ENCODE results near the gene SNED1.

- TF ChIP-seq, protein P1, sequence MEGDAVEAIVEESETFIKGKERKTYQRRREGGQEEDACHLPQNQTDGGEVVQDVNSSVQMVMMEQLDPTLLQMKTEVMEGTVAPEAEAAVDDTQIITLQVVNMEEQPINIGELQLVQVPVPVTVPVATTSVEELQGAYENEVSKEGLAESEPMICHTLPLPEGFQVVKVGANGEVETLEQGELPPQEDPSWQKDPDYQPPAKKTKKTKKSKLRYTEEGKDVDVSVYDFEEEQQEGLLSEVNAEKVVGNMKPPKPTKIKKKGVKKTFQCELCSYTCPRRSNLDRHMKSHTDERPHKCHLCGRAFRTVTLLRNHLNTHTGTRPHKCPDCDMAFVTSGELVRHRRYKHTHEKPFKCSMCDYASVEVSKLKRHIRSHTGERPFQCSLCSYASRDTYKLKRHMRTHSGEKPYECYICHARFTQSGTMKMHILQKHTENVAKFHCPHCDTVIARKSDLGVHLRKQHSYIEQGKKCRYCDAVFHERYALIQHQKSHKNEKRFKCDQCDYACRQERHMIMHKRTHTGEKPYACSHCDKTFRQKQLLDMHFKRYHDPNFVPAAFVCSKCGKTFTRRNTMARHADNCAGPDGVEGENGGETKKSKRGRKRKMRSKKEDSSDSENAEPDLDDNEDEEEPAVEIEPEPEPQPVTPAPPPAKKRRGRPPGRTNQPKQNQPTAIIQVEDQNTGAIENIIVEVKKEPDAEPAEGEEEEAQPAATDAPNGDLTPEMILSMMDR (IDR thresholded peaks at IDR 0.05; ENCODE audit: low read depth, low read length, poor library complexity, severe bottlenecking), result no peak
- TF ChIP-seq EZH2phosphoT487 (IDR thresholded peaks at IDR 0.05; ENCODE audit: borderline replicate concordance, low read length), result no peak
These were observed 37.2 kb upstream of the SNED1 start for GRCh38 chr2:240960971-240961876.

All from DOHH2 (cell line).